ENCODE data around the gene BRD1.

GRCh38 chr22:49733631-49734030 lies 94.0 kb downstream of the BRD1 start:
- TF ChIP-seq CTCF (IDR thresholded peaks at IDR 0.05) (no peak), ZFX (IDR thresholded peaks at IDR 0.05; ENCODE audit: borderline replicate concordance) (no peak)

Data from 22Rv1 (cell line).